ENCODE results near the gene LMCD1. TPM values are rescaled to one million over a fixed set of nuclear protein-coding genes. Genes with fewer than 3 reads are reported as not detected.

Gene LMCD1
- total RNA-seq, 2 experiments from 2014 or later: 2.3 to 10.0 TPM

DNA sequence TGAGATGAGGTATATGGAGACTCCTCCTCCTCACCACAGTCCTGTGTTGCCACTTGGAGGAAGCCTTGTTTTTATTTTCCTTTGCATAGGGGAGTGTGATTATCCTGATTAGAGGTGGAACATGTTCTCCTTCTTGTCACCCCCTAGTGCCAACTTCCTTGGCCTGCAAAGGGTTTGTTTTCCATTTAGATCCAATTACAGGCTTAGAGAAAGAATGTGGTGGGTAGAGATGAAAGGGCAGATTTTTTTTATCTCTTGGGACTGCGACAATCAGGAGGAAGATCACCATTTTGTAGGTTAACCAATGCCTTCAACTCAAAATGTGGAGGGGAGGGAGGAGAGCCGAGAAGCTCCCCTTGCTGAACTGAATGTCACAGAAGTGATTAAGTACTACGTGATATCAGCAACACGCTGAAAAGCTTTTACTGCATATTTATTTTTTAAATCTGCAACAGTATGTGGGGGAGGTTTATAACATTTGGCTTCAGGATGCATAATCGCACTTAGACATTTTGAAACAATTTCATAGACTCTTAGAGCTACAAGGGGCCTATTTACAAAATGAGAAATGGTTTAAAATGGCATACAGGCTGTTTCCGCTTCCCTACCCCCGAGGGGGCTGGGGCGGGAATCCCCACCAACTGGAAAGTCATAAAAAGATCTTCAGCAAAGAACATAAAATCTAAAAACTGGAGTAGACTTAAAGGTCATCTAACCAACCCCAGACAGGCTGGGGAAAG lies 2.4 kb downstream of the LMCD1 start:
- no peaks in the 10 kb centered on the region for H3K36me3 Mint-ChIP-seq
- DNase-seq: no peak
- ATAC-seq: no peak
- H3K4me3 Mint-ChIP-seq: no peak overlapping the region
- H3K4me1 Mint-ChIP-seq: peaks cover 5% of the 10 kb centered on the region
- peaks cover 19% of the 10 kb centered on the region for H3K27me3 Mint-ChIP-seq
- H3K9me3 Mint-ChIP-seq (ENCODE audit: low read depth): no peaks in the 10 kb centered on the region
- H3K27ac Mint-ChIP-seq: no peak overlapping the region
- CTCF ChIA-PET: no interaction called here

DNA sequence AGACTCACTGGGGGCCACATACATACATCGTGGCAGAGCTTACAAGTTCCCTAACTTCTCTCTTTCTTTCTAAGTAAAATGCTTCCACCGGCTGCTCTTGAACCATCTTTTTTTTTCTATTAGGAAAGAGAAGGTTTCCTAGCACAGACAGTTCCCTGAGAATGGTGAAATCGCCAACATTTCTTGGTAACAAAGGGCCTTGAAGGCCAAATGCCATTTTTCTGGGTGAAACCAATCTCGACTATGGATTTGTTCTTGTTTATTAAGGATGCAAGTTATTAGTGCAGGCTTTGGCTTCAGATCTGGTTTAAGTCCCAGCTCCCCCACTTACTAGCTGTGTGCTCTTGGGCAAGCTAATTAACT lies 3.0 kb downstream of the LMCD1 start:
- peaks cover 18% of the 10 kb centered on the region for H3K27me3 Mint-ChIP-seq
- DNase-seq (no peak), ATAC-seq (no peak)
- H3K4me1 Mint-ChIP-seq: peaks cover 5% of the 10 kb centered on the region
- CTCF ChIA-PET: no interaction called here
- H3K36me3 Mint-ChIP-seq: no peaks in the 10 kb centered on the region
- no peaks in the 10 kb centered on the region for H3K9me3 Mint-ChIP-seq (ENCODE audit: low read depth)
- no peak overlapping the region for H3K27ac Mint-ChIP-seq
- H3K4me3 Mint-ChIP-seq: no peak overlapping the region

DNA sequence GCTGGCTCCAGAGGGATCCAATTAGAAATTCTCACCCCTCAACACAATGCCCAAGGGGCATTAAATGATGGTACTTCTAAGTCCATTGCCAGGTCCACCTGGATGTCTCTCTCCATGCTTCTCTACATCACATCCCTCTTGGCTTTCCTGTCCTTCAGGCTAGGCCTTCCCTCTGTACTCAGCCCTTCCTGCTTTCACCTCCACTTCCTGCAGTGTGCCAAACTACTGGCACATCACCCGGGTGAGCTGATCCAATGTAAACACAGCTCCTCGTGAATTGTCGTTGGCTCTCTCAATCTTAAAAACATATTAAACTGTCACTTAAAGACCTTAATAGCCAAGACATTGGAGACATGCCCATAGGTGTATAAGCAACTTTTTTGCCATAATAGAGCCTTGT lies 4.0 kb downstream of the LMCD1 start:
- H3K27me3 Mint-ChIP-seq: peaks cover 14% of the 10 kb centered on the region
- H3K9me3 Mint-ChIP-seq (ENCODE audit: low read depth): no peaks in the 10 kb centered on the region

DNA sequence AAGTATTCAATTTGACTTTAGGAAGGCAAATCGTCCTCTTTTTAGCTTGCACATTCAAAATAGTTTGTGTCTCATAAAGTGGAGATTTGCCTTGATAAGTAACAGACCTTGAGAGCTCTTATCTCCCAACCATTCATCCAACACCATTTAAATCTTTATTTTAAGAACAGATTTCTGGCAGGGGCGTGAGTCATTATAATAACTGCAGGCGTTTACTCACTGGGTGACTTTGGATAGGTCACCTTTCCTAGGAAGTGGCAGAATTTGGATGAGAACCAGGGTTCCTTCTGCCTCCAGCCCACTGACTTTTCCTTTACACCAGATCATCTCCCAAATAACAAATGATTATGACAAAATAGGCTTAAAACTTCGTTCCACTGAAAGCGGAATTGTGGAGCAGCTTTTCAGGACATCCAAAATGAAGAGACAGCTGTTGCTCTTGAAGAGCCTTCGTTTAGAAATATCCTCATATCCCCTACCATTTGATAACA lies 5.0 kb downstream of the LMCD1 start:
- CTCF ChIA-PET: no interaction called here
- Mint-ChIP-seq H3K4me1 (peaks cover 2% of the 10 kb centered on the region), H3K36me3 (no peaks in the 10 kb centered on the region), H3K27ac (no peak overlapping the region), H3K9me3 (ENCODE audit: low read depth) (no peaks in the 10 kb centered on the region), H3K4me3 (no peak overlapping the region), H3K27me3 (peaks cover 6% of the 10 kb centered on the region)
- DNase-seq (no peak), ATAC-seq (no peak)

More for the DNA sequence above, 4.0 kb downstream of the LMCD1 start:
- no peak for ATAC-seq
- peaks cover 5% of the 10 kb centered on the region for H3K4me1 Mint-ChIP-seq
- no peak overlapping the region for H3K27ac Mint-ChIP-seq
- DNase-seq: no peak
- CTCF ChIA-PET: no interaction called here
- no peak overlapping the region for H3K4me3 Mint-ChIP-seq
- no peaks in the 10 kb centered on the region for H3K36me3 Mint-ChIP-seq

DNA sequence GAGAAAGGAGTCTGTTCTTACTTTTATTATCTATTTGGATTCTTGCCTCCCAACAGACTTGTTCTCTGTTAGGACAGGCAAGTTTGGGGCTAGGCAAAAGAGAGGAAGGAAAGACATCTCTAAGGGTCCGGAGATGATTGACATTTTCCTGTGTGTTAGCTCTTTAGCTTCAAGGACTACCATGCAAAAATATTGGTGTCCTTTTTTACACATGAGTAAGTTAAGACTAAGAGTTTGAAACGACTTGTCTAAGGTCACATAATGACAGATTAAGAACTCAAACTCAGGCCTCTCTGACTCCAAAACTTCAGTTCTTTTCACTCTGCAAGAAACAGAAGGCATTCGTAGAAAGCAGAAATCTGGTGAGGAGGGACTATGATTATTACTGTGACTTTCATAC lies 5.9 kb downstream of the LMCD1 start:
- H3K27ac Mint-ChIP-seq: no peak overlapping the region
- no peaks in the 10 kb centered on the region for H3K9me3 Mint-ChIP-seq (ENCODE audit: low read depth)
- no peaks in the 10 kb centered on the region for H3K36me3 Mint-ChIP-seq
- CTCF ChIA-PET: no interaction called here
- no peaks in the 10 kb centered on the region for H3K4me1 Mint-ChIP-seq
- H3K4me3 Mint-ChIP-seq: no peak overlapping the region
- ATAC-seq (no peak), DNase-seq (no peak)
- H3K27me3 Mint-ChIP-seq: peaks cover 2% of the 10 kb centered on the region

DNA sequence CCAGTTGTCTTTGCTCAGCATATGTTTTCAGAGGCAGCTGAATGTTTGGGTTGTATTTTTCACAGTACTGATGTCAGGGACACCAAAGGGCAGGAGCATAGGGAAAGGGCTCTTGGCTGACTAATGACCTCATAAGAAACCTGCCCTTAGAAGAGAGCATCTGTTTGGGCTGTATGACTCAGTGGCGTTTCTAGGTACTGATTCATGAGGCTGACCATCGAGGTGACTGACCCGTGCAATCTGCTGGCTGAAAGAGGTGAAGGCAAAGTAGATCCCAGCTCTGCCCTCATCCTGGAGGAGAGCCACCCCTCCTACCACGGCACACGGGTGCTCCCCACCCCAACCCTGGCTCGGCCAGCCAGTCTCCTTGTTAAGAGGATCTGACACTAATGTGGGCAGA lies 8.3 kb downstream of the LMCD1 start:
- no peaks in the 10 kb centered on the region for H3K36me3 Mint-ChIP-seq
- no peaks in the 10 kb centered on the region for H3K4me1 Mint-ChIP-seq
- H3K4me3 Mint-ChIP-seq: no peak overlapping the region
- no peaks in the 10 kb centered on the region for H3K9me3 Mint-ChIP-seq (ENCODE audit: low read depth)
- CTCF ChIA-PET: no interaction called here
- ATAC-seq: no peak
- DNase-seq: no peak
- H3K27me3 Mint-ChIP-seq: peaks cover 2% of the 10 kb centered on the region
- H3K27ac Mint-ChIP-seq: no peak overlapping the region

DNA sequence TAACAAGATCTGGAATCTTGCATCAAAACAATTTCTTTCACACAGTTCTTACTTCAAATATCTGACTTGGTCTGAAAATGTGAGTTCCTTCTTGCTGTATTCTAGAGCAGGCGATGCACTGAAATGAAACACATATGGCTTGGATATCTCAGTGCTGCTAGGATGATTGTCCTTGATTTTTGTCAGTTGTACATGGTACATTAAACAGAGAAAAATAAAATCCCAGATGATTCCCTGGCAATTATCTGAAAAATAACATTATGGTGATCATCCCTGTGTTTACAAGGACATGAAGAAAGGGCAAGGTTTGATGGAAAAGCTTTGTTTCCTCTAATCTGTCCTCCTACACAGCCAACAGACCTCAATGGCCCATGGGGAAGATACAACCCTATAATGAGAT lies 10.6 kb downstream of the LMCD1 start:
- no peak for ATAC-seq
- H3K27me3 Mint-ChIP-seq: peaks cover 2% of the 10 kb centered on the region
- no peaks in the 10 kb centered on the region for H3K4me1 Mint-ChIP-seq
- DNase-seq: no peak
- no peak overlapping the region for H3K27ac Mint-ChIP-seq
- CTCF ChIA-PET: no interaction called here
- no peaks in the 10 kb centered on the region for H3K9me3 Mint-ChIP-seq (ENCODE audit: low read depth)
- no peaks in the 10 kb centered on the region for H3K36me3 Mint-ChIP-seq
- H3K4me3 Mint-ChIP-seq: no peak overlapping the region

DNA sequence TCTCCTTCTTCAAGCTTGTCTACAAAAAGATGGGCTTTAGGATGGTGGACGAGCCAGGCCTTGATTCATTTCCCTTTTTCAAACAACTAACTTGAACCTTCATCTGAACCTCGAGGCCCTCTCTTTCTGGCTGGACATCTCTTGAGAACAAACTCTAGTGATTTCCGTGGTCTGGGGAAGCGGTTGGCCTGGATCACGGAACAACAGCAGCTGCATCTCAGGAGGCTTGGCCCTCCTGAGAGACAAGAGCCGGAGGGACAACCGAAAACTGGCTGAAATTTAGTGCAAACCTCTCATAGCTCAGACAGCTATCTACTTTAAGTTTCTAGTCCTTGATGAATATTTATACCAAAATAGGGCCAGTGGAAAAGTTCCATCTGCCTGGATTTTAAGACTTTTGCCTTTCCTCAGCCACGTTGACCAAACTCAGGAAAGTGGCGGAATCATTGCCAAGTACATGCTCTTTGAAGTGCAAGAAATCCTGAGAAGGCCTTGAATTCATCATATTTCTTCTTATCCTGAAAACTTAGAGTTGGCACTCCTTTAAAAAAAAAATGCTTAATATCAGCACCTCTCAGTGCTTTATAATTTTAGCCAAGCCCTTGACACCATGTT lies 14.5 kb downstream of the LMCD1 start:
- H3K4me3 Mint-ChIP-seq: no peak overlapping the region
- no peak overlapping the region for H3K27ac Mint-ChIP-seq
- H3K4me1 Mint-ChIP-seq: no peaks in the 10 kb centered on the region
- no peaks in the 10 kb centered on the region for H3K9me3 Mint-ChIP-seq (ENCODE audit: low read depth)
- H3K36me3 Mint-ChIP-seq: no peaks in the 10 kb centered on the region
- DNase-seq: no peak
- no peaks in the 10 kb centered on the region for H3K27me3 Mint-ChIP-seq
- ATAC-seq: no peak
- CTCF ChIA-PET: no interaction called here

DNA sequence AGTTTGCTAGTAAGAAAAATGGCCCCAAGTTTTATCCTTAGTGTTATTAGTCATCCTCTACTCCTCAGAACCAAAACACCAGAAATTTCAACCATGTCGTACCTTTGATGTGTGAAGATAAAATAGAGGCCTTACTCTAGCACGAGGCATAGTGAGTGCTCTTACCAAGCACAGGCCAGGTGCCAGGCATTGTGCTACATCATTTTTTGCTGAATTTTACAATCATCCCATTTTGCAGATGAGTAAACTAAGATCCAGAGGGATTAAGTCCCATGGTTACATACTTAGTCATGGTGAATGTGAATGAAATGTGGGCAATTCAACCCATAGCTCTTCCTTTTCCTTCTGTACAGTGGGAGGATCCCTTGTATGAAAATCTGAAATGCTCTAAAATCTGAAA lies 15.2 kb downstream of the LMCD1 start:
- Mint-ChIP-seq H3K9me3 (ENCODE audit: low read depth) (no peaks in the 10 kb centered on the region), H3K27ac (no peak overlapping the region), H3K36me3 (no peaks in the 10 kb centered on the region), H3K4me3 (no peak overlapping the region), H3K27me3 (peaks cover 2% of the 10 kb centered on the region), H3K4me1 (no peaks in the 10 kb centered on the region)
- ATAC-seq: no peak
- DNase-seq: no peak
- CTCF ChIA-PET: no interaction called here

DNA sequence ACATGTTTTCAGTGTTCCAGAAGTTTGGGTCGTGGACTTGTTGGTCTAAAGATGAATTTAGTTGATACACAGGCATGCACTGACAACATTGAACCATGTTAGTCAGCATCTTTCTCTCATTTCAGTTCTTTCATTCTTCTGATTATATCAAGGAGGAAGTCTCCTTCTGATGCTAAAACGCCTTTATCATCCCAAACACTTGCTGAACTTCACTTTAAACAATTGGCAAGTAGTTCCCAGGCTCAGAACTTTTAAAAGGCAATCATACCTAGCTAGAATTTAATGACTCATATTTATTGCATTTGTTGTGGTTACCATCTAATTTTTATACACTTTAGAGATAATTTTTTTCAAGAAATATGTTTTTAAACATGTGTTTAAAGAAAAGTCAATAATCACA lies 15.9 kb downstream of the LMCD1 start:
- Mint-ChIP-seq H3K9me3 (ENCODE audit: low read depth) (no peaks in the 10 kb centered on the region), H3K4me1 (no peaks in the 10 kb centered on the region), H3K4me3 (no peak overlapping the region), H3K27ac (no peak overlapping the region), H3K36me3 (no peaks in the 10 kb centered on the region), H3K27me3 (peaks cover 5% of the 10 kb centered on the region)
- CTCF ChIA-PET: no interaction called here
- DNase-seq (no peak), ATAC-seq (no peak)

DNA sequence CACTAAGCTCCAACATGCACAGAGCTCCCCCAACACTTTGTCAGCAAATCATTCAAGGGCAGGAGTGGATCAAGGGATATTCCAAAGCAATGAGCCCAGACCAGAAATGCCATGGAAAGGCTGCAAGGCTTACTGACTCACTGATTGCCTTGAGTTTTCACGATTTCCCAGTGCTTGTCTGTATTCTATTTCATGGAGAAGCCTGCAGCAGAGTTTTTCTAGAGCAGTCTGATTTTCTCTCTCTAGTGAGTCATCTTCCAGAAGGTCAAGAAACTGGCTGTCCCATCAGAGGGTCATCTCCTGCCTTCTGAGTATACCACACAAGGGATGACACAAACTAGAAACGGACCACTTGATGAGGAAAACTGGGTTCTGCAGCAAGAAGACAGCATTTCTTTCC lies 16.5 kb downstream of the LMCD1 start:
- ATAC-seq: no peak
- Mint-ChIP-seq H3K27me3 (peaks cover 5% of the 10 kb centered on the region), H3K4me1 (no peaks in the 10 kb centered on the region), H3K36me3 (no peaks in the 10 kb centered on the region), H3K9me3 (ENCODE audit: low read depth) (no peaks in the 10 kb centered on the region), H3K4me3 (no peak overlapping the region), H3K27ac (no peak overlapping the region)
- no peak for DNase-seq
- CTCF ChIA-PET: no interaction called here

DNA sequence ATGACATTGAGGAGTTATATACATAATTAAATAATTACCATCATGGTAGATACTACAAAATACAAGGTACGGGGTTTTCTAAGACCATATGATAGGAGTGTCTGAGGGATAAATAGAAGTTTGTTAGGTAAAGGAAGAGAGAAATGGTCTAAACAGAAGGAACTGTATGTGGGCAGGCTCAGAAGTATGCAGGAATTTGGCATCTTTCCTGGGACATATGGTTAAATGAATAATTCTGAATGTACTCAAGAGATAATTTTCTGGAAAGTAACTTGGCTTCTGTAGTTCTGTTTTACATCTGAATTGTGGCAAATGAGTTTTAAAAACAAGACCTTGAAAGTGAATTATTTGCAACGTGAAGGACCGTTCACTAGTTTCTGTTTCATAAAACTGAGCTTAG lies 17.5 kb downstream of the LMCD1 start:
- DNase-seq: no peak
- Mint-ChIP-seq H3K27ac (no peak overlapping the region), H3K9me3 (ENCODE audit: low read depth) (no peaks in the 10 kb centered on the region), H3K4me1 (peaks cover 4% of the 10 kb centered on the region), H3K27me3 (peaks cover 5% of the 10 kb centered on the region), H3K36me3 (no peaks in the 10 kb centered on the region), H3K4me3 (no peak overlapping the region)
- ATAC-seq: no peak
- CTCF ChIA-PET: no interaction called here

DNA sequence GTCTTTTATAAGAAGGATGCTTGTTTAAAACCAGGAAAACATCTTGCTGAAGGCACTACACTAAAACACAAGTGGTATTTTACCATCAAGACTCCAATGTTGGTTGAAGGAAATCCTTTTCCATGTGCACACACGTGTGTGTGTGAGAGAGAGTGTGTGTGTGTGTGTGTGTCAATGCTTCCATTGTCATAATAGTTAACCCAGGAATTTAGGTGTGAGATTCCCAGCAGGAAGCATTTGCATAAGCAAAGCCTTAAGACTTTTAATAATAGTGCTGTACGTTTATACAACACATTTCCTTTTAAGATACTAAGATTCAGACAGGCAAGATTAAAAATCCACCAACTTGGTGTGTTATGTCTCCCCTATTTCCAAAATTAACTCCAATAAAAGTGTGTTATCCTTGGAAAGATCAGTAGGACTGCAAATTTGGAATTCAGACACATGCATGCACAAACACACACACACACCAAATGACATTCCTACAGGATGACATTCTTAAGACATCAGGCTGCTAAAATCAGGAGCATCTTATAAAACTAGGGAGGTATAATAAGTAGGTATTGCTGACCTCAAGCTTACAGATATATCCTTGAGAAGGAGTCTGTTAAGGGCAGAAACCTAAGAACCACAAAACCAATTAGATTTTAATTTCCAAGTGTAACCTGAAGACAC lies 18.3 kb downstream of the LMCD1 start:
- H3K36me3 Mint-ChIP-seq: no peaks in the 10 kb centered on the region
- DNase-seq: no peak
- H3K4me1 Mint-ChIP-seq: peaks cover 12% of the 10 kb centered on the region
- CTCF ChIA-PET: no interaction called here
- H3K4me3 Mint-ChIP-seq: no peak overlapping the region
- no peak overlapping the region for H3K27ac Mint-ChIP-seq
- peaks cover 5% of the 10 kb centered on the region for H3K27me3 Mint-ChIP-seq
- no peaks in the 10 kb centered on the region for H3K9me3 Mint-ChIP-seq (ENCODE audit: low read depth)
- no peak for ATAC-seq

DNA sequence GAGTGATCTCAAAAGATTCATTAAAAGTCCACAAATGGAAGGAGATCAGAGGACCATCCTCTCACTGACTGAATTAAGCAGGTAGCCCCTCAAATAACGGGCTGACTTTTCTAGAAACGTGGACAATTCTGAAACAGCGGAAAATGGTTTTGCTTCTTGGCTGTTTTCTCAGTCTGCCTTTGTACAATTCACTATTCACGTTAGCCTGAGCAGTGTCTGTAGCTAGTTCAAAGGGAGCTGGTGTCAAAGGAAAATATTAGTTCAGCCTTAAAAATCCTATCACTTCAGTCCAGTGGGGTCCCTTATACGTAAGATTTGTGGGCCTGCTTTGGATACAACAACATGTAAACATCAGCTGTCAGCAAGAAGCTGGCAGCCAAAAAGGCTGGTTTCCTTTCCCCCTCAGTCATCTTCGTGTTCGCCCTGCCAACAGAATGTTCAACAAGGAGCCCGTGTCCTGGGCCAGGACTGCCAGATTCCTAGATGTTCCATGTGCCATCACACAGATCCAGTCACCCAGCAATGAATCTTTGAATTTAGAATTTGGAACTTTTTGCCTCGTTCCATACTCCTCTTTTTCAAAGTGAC lies 19.3 kb downstream of the LMCD1 start:
- DNase-seq (no peak), ATAC-seq (no peak)
- CTCF ChIA-PET: interaction anchor here (1.4 kb wide), 1 partner anchor 20 kb away, joined by 3 read pairs; the partner anchor contains the start of gene LMCD1
- Mint-ChIP-seq H3K4me1 (peaks cover 19% of the 10 kb centered on the region), H3K36me3 (no peaks in the 10 kb centered on the region), H3K27ac (no peak overlapping the region), H3K9me3 (ENCODE audit: low read depth) (no peaks in the 10 kb centered on the region), H3K4me3 (no peak overlapping the region), H3K27me3 (peaks cover 10% of the 10 kb centered on the region)

Measured in activated CD8-positive, alpha-beta memory T cell treated with anti-CD3 and anti-CD28 coated beads, Interleukin-2, amount 10 ng/mL, durations not matched to agents 7 days and 5 days (primary cell).